PC-9 (cell line): ENCODE measurements around the gene SGMS1. TPM values are rescaled to one million over a fixed set of nuclear protein-coding genes. Genes with fewer than 3 reads are reported as not detected.
A peak's percentile ranks its signal among the peaks of the same experiment; 100 is the strongest.

Experiments
- BruUV-seq: library from RNA; stranded (reverse); fragments of 400-500 nt; replicated peaks from 2 replicates; lab custom pipeline; 2021; lab: Mats Ljungman, UMichigan
- CTCF ChIA-PET: fragments of 300-600 bp; sonication (Branson Sonifier 250); formaldehyde crosslinking; loops from one replicate; lab custom pipeline; 2022; ENCODE audit warnings: antibody characterized with exemption; lab: Charles Lee
- POLR2A ChIA-PET: fragments of 300-600 bp; sonication (Branson Sonifier 250); formaldehyde crosslinking; loops from one replicate; lab custom pipeline; 2022; ENCODE audit warnings: antibody characterized with exemption; ENCODE audit not compliant: unreplicated experiment; lab: Charles Lee
- DNase-seq, 2 experiments: peaks; one replicate each; pipeline versions ENCODE4 v3.0.0 to v3.0.0-alpha.2; 2015 to 2022; ENCODE audit warnings: mixed read lengths in 1 of 2
- H2AFZ ChIP-seq: fragments of 200-600 bp; sonication (generic); 2 replicates; pipeline ENCODE4 v1.8.1; 2017; ENCODE audit warnings: antibody characterized with exemption
- H3F3A ChIP-seq: fragments of 200-600 bp; sonication (generic); 2 replicates; pipeline ENCODE4 v1.8.1; 2017; ENCODE audit warnings: antibody characterized with exemption, mild to moderate bottlenecking, low read depth; ENCODE audit not compliant: insufficient read depth
- H3K27ac ChIP-seq: fragments of 200-600 bp; sonication (generic); 2 replicates; pipeline ENCODE4 v1.6.1; 2016; ENCODE audit warnings: mixed run types
- H3K27me3 ChIP-seq: fragments of 200-600 bp; sonication (generic); 2 replicates; pipeline ENCODE4 v1.6.1; 2016; ENCODE audit warnings: low read depth, mixed run types; ENCODE audit not compliant: insufficient read depth
- H3K36me3 ChIP-seq: fragments of 200-600 bp; sonication (generic); 2 replicates; pipeline ENCODE4 v1.6.1; 2016; ENCODE audit warnings: low read depth, mixed run types
- H3K4me1 ChIP-seq: fragments of 200-600 bp; sonication (generic); replicated peaks from 2 replicates; pipeline ENCODE4 v1.6.1; 2016; ENCODE audit warnings: mixed run types; ENCODE audit not compliant: insufficient read depth
- H3K4me2 ChIP-seq: fragments of 200-600 bp; sonication (generic); 2 replicates; pipeline ENCODE4 v1.6.1; 2017; ENCODE audit warnings: mixed run types
- H3K4me3 ChIP-seq: fragments of 200-600 bp; sonication (generic); 2 replicates; pipeline ENCODE4 v1.6.1; 2016; ENCODE audit warnings: mixed run types
- H3K79me2 ChIP-seq: fragments of 200-600 bp; sonication (generic); 2 replicates; pipeline ENCODE4 v1.6.1; 2017; ENCODE audit warnings: low read depth, mixed run types
- H3K9me2 ChIP-seq: fragments of 200-600 bp; sonication (generic); 2 replicates; pipeline ENCODE4 v1.8.1; 2017; ENCODE audit warnings: mild to moderate bottlenecking; ENCODE audit not compliant: insufficient read depth
- H3K9me3 ChIP-seq: fragments of 200-600 bp; sonication (generic); 2 replicates; pipeline ENCODE4 v1.8.1; 2016; ENCODE audit warnings: low read depth; ENCODE audit not compliant: insufficient read depth
- H4K20me1 ChIP-seq: fragments of 200-600 bp; sonication (generic); 2 replicates; pipeline ENCODE4 v1.8.1; 2017; ENCODE audit not compliant: insufficient read depth
- CTCF ChIP-seq: fragments of 200-600 bp; sonication (generic); conservative IDR thresholded peaks from 2 replicates; pipeline ENCODE4 v1.6.1; 2017; ENCODE audit warnings: mixed run types, antibody characterized with exemption, mild to moderate bottlenecking, moderate library complexity
- EZH2 ChIP-seq: fragments of 200-600 bp; sonication (generic); IDR thresholded peaks from 2 replicates; pipeline ENCODE4 v1.8.0; 2017; ENCODE audit warnings: antibody characterized with exemption, low read depth
- intact Hi-C: fragments of 100-400 bp; cut with micrococcal nuclease; formaldehyde crosslinking; loops from one replicate; pipeline ENCODE4 v1.10.0; 2022; ENCODE audit not compliant: unreplicated experiment
- total RNA-seq: library from RNA; stranded (reverse); gene quantifications from 2 replicates; pipeline ENCODE4 v1.2.3, GENCODE V29; 2021

Gene SGMS1
- total RNA-seq, 1 experiment from 2014 or later: 35.0 TPM

- Histone ChIP-seq H3K27ac (no peak overlapping the region), H3K4me2 (no peak overlapping the region), H3K4me3 (no peak overlapping the region), H3K36me3 (no peaks in the 10 kb centered on the region), H2AFZ (no peak overlapping the region), H3K4me1 (peaks cover 11% of the 10 kb centered on the region; the same call in 1 of the 2 replicates), H3F3A (no peaks in the 10 kb centered on the region), H3K9me2 (no peaks in the 10 kb centered on the region), H3K27me3 (no peaks in the 10 kb centered on the region), H3K79me2 (no peaks in the 10 kb centered on the region), H3K9me3 (no peaks in the 10 kb centered on the region), H4K20me1 (no peaks in the 10 kb centered on the region)
- peak in 1 of 2 experiments; percentile 1 for DNase-seq
- BruUV-seq: no TSS peak
- intact Hi-C loops: no loop called here
- CTCF ChIA-PET: no interaction called here
- POLR2A ChIA-PET: no interaction called here
- TF ChIP-seq EZH2 (no peak), CTCF (no peak)
Observed at GRCh38 chr10:50281967-50282522, 341.7 kb downstream of the SGMS1 start.

- Histone ChIP-seq H3K4me1 (peaks cover 11% of the 10 kb centered on the region; the same call in 1 of the 2 replicates), H3K36me3 (no peaks in the 10 kb centered on the region), H3K27ac (no peak overlapping the region), H4K20me1 (no peaks in the 10 kb centered on the region), H3K4me3 (no peak overlapping the region), H2AFZ (no peak overlapping the region), H3K9me3 (no peaks in the 10 kb centered on the region), H3K79me2 (no peaks in the 10 kb centered on the region), H3F3A (no peaks in the 10 kb centered on the region), H3K9me2 (no peaks in the 10 kb centered on the region), H3K4me2 (no peak overlapping the region), H3K27me3 (no peaks in the 10 kb centered on the region)
- intact Hi-C loops: no loop called here
- ChIA-PET POLR2A (no interaction called here), CTCF (interaction anchor here (0.6 kb wide), 1 partner anchor 36 kb away, joined by 5 read pairs; no protein-coding TSS in a partner anchor)
- TF ChIP-seq EZH2 (no peak), CTCF (no peak)
- peak in 1 of 2 experiments; percentile 19 for DNase-seq
- no TSS peak for BruUV-seq
Observed at GRCh38 chr10:50281210-50281966, 342.4 kb downstream of the SGMS1 start.

- intact Hi-C loops: no loop called here
- Histone ChIP-seq H3K4me2 (no peak overlapping the region), H2AFZ (no peak overlapping the region), H3K9me3 (no peaks in the 10 kb centered on the region), H4K20me1 (no peaks in the 10 kb centered on the region), H3K9me2 (no peaks in the 10 kb centered on the region), H3K4me1 (peaks cover 11% of the 10 kb centered on the region; the same call in 1 of the 2 replicates), H3K79me2 (no peaks in the 10 kb centered on the region), H3K27ac (no peak overlapping the region), H3K36me3 (no peaks in the 10 kb centered on the region), H3K4me3 (no peak overlapping the region), H3K27me3 (no peaks in the 10 kb centered on the region), H3F3A (no peaks in the 10 kb centered on the region)
- TF ChIP-seq CTCF (no peak), EZH2 (no peak)
- no TSS peak for BruUV-seq
- peak in 1 of 2 experiments; percentile 15 for DNase-seq
- CTCF ChIA-PET: no interaction called here
- POLR2A ChIA-PET: no interaction called here
Observed at GRCh38 chr10:50280049-50280841, 343.5 kb downstream of the SGMS1 start.
